LNCaP clone FGC (cell line): ENCODE results near the gene KRT3.

Experiments used
- DNase-seq: peaks from one replicate; pipeline ENCODE4 v3.0.0-alpha.2; 2011; ENCODE audit warnings: low read depth
- H3K4me3 ChIP-seq: 2 replicates; pipeline ENCODE4 v1.5.1; 2011; ENCODE audit warnings: mild to moderate bottlenecking, low read depth, low read length, control low read depth
- TF ChIP-seq, protein P1 (sequence below): IDR thresholded peaks from 2 replicates; pipeline ENCODE4 v1.5.1; 2012; ENCODE audit warnings: mild to moderate bottlenecking; ENCODE audit not compliant: control insufficient read depth, insufficient read depth; ENCODE audit errors: extremely low read depth

The KRT3 gene

DNA sequence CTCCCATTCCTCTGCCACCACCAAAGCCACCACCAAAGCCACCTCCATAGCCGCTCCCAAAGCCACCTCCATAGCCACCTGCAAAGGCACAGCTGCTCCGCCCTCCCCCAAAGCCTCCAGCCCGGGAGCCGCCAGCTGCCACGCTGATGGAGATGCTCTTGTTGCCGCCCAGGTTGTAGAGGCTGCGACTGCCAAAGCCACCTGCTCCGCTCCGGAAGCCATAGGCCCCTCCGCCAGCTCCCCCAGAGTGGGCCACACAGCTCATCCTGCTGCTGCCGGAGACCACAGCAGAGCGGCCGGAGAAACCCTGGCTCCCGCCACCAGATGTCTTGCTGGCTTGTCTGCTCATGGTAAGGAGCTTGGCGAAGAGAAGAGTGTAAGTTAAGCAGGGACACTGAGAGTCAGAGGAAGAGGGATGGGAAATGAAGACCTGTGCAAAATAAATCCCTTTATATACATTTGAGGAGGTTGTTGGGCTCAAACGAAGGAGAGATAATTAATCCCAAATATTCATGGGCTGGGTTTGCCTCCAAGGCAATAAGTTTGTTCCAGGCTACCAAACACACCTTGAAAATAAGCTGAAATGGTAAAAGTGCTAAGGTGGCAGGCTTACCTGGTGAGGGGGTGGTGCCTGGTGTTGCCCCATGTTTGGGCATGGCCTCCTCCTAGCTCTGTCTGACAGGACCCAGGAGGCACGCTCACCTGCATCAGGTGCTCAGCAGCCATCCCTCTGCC is at the start of gene KRT3:
TSS of gene KRT3 (minus strand) at position 424 of the 735 bp plus-strand sequence. CDS start at position 349, 75 bp downstream.
- no peak within 1 kb of the TSS for H3K4me3 ChIP-seq
- TF ChIP-seq, protein P1, sequence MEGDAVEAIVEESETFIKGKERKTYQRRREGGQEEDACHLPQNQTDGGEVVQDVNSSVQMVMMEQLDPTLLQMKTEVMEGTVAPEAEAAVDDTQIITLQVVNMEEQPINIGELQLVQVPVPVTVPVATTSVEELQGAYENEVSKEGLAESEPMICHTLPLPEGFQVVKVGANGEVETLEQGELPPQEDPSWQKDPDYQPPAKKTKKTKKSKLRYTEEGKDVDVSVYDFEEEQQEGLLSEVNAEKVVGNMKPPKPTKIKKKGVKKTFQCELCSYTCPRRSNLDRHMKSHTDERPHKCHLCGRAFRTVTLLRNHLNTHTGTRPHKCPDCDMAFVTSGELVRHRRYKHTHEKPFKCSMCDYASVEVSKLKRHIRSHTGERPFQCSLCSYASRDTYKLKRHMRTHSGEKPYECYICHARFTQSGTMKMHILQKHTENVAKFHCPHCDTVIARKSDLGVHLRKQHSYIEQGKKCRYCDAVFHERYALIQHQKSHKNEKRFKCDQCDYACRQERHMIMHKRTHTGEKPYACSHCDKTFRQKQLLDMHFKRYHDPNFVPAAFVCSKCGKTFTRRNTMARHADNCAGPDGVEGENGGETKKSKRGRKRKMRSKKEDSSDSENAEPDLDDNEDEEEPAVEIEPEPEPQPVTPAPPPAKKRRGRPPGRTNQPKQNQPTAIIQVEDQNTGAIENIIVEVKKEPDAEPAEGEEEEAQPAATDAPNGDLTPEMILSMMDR, result no peak
- no peak for DNase-seq

DNA sequence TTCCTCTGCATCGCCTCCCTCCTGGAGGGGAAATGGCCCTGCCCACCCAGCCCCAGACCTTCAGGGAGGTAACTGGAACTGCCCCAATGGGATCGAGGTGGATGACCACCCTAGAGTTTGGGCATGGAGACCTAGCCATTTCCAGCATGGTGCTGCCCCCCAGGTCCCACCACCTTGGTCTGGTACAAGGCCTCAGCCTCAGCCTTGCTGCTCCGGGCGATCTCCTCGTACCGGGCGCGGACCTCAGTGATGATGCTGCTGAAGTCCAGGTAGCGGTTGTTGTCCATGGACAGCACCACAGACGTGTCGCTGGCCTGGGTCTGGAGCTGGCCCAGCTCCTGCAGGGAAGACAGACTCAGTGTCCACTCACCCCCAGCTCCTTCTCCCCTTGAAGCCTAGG is 48.5 kb upstream of the KRT3 start:
- DNase-seq, result no peak
- H3K4me3 ChIP-seq, result no peak overlapping the region

DNA sequence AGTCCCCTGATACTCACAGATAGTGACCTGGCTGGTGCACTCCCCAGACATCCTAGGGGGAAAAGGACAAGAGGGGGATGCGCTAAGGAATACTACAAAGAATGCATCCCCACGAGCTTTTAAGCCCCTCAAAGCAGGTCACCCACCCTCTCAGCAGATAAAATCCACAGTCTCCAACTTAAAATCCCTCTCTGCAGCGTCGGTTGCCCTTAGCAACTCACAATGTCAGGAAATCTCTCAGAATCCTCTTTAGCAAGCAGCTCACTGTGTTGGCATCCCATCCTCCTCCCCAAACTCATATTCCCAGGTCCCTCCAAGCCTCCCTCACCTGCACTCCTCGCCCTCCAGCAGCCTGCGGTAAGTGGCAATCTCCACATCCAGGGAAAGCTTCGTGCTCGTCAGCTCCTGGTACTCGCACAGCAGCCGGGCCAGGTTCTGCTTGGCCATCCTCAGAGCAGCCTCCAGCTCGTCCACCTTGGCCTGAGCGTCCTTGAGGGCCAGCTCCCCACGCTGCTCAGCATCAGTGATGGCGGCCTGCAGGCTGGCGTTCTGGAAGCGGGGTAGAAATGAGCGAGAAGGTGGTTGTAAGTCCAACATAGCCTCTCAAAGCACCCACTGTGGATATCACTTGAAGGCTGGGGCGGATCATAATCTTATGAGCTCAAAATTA is 43.7 kb upstream of the KRT3 start:
- H3K4me3 ChIP-seq, result no peak overlapping the region
- DNase-seq, result no peak
- TF ChIP-seq, protein P1, result no peak

More for the DNA sequence above, 48.5 kb upstream of the KRT3 start:
- TF ChIP-seq, protein P1, result no peak

DNA sequence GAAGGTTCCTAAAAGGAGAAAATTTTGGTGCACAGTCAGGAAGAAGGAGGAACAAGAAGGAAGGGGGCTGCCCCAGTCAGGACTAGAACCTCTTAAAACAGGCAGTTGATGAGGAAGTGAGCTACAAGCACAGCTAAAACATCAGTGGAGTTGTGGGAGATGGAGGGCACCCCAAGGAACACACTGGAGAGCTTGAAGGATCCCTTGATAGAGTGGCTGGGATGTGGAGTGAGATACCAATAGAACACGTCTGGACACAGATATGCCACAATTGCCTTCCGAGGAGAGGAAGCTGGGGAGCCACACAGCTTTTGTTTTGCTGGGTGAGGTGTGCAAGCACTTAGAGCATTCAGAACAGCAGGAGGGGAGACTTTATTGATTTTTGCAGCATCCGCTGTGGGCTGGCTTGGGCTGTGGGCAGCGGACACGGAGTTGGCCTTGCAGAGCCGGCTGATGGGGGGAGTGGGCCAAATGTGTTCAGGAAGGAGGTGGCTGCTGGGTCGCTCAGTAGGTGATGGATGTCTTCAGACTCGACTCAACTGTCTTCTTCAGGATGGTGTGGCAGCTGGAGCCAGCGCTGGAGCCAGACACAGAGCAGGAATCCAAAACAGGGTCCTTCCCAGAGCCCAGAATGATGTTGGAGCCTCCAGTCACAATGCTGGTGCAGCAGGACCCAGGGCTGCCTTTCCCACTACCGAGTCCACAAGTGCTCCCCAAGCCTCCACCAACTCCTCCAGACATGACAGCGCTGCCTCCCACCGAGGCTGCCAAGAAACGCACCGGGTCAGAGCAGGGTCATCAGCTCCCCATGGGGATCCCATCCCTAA is 42.9 kb upstream of the KRT3 start:
- DNase-seq, result no peak
- TF ChIP-seq, protein P1, result no peak
- H3K4me3 ChIP-seq, result no peak overlapping the region

DNA sequence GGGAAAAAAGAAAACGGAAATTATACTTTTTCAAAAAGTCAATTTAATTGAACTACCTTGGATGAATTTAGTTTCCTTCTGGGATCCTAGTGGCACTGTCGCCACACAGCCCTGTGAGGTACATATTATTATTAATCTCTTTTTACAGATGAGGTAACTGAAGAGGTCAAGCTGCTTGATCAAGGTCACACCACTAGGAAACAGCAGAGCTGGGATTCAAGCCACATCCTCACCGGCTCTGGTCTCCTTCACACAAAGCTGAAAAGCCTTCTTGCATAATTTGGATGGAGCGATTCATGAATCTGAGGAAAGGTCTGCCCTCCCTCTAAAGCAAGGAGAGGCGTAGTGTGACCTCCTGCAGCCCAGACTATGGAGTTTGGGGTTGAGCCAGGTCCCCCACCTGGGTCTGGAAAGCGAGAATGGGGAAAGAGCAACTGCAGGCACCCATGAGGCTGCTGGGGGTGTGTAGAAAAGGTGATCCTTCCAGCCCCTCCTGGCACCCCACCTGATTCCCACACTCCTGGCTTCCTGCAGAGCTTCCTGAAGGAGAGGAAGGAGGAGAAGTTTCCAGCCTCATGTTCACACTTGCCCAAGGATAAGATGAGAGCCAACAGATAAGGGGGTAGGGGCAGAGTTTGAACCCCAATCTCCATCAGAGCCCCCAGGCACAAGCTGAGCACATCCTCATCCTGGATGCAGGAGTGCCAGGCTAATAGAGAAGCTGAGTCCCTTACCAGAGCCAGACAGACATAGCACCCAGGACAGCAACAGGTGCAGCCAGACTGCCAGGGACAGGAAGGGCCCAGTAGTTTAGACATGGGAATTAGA is 42.1 kb upstream of the KRT3 start:
- TF ChIP-seq, protein P1, result no peak
- DNase-seq, result no peak

DNA sequence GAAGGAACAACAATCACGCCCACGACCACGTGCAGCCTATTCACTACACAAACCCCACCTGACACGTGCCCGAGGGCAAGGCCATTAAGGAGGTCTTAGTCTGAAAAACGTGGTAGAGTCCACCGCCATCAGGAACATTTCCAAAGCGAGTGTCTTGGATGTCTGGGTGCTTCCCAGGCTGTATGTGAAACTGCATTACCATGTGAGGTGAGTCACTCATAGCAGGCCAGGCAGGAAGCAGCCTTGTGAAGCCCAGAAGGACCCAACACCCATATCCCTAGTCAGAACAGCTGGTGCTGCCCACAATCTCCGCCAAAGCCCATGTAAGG is 41.5 kb upstream of the KRT3 start:
- DNase-seq, result no peak
- TF ChIP-seq, protein P1, result no peak

More for the DNA sequence above, 42.1 kb upstream of the KRT3 start:
- no peak overlapping the region for H3K4me3 ChIP-seq

More for the DNA sequence above, 41.5 kb upstream of the KRT3 start:
- no peak overlapping the region for H3K4me3 ChIP-seq
